HG02870 (cell line): ENCODE measurements around the gene ETV4.

Experiments used
- ATAC-seq: cut with Tn5 transposase; IDR thresholded peaks from one replicate; pipeline ENCODE4 v1.9.1; 2021; ENCODE audit warnings: mild to moderate bottlenecking, moderate library complexity; ENCODE audit not compliant: unreplicated experiment

Gene ETV4

DNA sequence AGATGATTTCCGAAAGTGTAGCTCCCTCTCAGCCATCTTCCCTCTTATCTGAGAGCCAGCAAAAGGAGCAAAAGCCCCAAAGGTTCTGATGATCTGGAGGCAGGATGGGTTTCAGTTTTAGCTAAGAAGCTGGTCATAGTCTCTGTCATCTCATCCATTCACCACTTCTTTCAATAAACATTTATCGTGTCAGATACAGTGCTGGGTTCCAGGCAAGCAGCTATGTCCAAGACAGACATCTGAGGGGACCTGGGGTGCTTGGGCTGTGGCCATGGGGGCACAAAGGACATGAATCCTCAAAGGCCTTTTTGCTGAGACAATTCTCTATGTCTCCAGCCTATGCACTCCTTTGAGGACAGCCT is 1.0 kb upstream of the ETV4 start:
- no peak for ATAC-seq

GRCh38 chr17:43545383-43545632 is 832 bp downstream of the ETV4 start:
- no peak for ATAC-seq

- no peak for ATAC-seq
These were observed 2.2 kb downstream of the ETV4 start for GRCh38 chr17:43543771-43544575.

DNA sequence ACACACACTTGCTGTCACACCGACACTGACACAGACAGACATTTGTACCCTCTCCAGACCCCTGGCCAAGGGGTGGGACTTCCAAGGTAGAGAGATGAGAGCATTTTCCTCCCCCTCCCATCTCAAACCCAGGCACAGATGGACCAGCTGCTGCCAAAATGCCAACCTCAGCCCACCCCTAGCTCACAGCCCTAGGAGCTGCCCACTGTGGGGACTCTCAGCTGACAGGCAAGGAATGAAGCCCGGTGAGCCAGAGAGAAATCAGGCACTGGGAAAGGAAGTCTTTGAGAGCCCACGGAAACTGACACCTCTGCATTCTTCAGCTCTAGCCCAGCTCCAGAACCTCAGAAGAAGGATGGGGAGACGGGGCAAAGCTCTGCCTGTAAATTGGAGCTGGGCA is 2.8 kb downstream of the ETV4 start:
- no peak for ATAC-seq

- no peak for ATAC-seq
These were observed 3.3 kb downstream of the ETV4 start for GRCh38 chr17:43542859-43543258.

DNA sequence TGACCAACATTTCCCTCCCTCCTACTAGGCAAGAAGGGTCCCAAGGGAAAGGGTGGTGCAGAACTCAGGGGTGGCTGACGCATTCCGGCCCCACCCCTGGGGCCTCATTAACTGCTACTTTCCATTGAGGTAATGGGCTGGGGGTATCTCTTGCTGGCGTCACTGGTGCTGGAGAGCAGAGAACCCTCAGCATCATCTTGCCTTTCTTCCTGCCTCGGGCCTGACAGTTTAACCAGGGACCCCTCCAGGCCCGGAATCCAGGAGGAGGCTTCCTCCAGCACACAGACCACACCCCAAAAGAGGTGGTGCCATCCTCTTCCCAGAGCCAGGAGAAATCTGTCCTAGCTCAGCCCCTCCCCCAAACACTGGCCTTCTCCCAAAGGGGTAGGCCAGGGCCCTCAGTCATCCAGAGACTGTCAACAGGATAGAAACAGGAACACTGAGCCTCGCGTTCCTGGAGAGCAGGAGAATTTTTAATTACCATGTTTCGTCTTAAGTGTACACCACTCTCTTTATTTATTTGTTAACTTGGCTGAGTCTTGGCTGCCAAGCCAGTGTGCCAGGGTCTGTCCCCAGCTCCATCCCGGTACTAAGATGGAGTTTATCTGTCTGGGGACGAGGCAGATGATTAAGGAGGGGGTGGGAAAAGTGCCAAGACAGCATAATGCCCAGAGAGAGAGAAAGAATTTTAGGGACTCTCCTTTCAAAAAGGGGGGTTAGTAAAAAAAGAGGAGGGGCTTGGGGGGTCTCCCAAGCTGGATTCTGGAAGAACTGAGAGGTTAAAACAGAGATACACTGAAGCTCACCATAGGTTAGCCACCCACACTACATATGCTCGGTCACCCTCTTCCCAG is 5.1 kb downstream of the ETV4 start:
- ATAC-seq = no peak

GRCh38 chr17:43536236-43536992 is 9.7 kb downstream of the ETV4 start:
- ATAC-seq = no peak

DNA sequence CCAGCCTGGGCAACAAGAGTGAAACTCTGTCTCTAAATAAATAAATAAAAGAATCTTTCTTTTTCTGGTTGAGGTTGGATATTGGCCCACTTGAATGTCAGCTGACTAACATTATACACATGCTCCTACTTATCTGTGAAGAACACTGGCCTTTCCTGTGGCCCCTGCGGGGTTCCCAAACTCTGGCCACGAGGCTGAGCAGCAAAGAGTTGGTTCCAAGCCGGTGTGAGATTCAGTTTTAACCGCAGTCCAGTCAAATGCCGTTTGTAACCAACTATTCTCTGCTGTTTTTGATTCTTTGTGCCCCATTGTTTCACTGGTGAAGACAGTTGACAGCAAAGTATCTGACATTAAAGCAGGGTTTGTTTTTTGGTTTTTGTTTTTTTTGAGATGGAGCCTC is 11.2 kb downstream of the ETV4 start:
- no peak for ATAC-seq

- ATAC-seq = no peak
These were observed 12.4 kb downstream of the ETV4 start for GRCh38 chr17:43533699-43534098.

GRCh38 chr17:43532581-43532980 is 13.6 kb downstream of the ETV4 start:
- ATAC-seq = no peak

DNA sequence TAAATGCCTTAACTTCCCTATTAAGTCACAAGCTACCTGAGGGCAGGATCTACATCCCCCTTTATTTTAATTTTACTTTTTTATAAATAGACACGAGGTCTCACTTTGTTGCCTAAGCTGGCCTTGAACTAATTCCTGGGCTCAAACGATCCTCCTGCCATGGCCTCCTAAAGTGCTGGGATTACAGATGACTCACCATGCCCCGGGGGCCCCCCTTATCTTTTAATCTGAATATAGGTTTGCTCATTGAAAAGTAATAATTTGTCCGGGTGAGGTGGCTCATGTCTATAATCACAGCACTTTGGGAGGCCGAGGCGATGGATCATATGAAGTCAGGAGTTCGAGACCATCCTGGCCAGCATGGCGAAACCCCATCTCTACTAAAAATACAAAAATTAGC is 14.2 kb downstream of the ETV4 start:
- no peak for ATAC-seq

DNA sequence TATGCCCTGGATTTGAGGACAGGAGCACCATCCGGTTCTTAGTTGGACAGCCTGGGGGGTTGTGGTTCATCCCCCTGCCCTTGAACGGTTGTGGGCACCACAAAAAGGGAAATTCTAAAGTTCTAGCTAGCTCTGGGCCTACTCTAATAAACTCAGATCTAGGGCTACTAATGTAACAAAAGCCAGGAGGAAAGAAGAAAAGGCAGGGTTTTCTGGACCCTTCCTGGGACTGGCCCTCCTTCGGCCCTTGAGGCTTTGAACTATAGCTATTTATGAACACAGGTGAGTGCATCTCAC is 15.1 kb downstream of the ETV4 start:
- ATAC-seq = no peak

DNA sequence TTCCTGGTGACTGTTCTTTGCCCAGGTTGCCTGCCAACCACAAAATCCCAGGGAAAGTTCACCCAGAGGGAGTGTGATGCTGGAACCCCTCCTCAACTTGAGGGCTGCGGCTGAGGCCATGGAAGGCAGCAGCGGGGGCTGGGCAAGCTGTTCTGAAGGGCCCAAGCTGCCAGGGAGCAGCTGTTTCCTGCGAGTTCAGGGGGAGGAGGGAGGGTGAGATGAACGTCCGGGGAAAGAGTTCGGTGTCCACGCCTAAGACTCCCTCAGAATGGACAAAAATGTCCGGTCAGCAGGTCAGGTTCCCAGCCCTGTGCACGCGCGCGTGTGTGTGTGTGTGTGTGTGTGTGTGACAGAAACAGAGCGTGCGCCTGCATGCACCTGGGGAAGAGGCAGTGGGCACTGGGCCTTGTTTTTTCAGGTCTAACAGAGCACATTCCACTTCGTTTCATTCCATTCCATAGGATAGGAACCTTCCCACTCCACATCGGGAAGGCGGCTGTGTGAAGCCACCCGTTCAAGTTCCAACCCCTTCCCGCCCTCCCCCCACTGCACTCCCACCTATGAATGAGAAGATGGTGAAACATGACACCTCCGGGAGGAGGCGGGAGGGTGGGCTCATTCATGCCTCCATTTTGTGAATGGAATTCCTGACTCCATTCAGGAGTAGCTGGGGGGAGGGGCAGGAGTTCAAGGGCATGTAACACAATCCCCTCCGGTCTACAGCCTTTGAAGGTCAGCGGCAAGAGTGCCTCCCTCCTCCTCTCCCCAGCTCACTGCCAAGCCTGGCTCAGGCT is 15.7 kb downstream of the ETV4 start:
- ATAC-seq = no peak

- ATAC-seq = no peak
These were observed 16.2 kb downstream of the ETV4 start for GRCh38 chr17:43529947-43530287.

DNA sequence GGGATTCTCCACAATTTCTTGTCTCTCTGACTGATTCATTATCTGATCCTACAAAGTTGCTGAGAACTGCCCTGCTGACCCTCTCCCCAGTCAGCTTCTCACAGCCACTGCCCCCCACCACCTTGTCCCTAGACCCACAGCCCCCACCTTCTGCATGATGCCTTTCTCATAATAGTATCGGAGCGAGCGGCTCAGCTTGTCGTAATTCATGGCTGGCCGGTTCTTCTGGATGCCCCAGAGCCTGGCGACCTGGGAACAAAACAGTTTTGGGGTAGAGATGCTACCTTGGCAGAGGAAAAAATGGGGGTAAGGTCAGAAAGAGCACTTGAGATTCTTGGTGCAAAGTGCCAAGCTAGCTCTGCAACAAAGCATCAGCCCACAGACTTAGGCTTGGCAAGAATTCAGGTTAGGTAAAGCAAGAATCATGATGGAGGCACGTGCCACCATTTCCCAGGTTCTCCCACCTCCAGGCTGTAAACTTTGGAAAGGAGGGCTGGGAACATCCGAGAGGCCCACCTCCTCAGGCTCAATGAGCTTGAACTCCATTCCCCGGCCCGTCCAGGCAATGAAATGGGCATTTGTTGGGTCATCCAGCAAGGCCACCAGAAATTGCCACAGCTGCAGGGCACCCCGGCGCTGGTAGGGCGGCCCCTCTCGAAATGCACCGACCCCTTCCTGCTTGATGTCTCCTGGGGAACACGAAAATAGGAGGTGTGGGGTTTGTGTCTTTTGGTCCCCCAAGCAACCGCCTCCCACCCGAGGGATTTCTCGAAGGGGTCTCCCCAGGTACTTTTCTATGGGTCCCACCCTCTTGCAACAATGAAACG is 16.9 kb downstream of the ETV4 start:
- ATAC-seq = no peak

DNA sequence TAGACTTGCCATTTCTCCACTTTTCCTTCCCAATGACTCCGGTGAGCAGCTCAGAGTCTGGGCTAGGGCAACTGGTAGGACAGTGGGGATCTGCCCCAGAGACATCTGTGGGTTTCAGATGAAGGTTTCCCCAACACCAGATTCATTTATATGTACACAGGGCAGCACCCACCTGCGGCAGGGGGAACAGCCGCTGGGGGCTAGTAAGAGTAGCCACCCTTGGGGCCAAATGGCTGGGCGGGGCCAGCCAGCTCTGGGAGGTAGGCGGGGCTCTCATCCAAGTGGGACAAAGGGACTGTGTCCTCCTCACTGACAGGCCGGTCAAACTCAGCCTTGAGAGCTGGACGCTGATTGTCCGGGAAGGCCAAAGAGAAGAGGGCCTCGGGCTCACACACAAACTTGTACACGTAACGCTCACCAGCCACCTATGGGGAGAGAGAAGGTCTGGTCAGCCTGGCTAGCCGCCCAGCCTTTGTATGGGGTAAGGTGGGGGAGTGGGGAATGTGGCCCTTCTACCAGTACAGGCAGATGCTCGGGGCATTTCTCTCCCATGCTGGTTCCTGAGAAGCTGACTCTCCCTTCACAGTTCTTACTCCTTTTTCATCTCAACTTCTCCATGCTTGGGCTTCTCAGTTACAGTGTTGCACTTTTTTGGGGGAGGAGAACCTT is 17.7 kb downstream of the ETV4 start:
- no peak for ATAC-seq

DNA sequence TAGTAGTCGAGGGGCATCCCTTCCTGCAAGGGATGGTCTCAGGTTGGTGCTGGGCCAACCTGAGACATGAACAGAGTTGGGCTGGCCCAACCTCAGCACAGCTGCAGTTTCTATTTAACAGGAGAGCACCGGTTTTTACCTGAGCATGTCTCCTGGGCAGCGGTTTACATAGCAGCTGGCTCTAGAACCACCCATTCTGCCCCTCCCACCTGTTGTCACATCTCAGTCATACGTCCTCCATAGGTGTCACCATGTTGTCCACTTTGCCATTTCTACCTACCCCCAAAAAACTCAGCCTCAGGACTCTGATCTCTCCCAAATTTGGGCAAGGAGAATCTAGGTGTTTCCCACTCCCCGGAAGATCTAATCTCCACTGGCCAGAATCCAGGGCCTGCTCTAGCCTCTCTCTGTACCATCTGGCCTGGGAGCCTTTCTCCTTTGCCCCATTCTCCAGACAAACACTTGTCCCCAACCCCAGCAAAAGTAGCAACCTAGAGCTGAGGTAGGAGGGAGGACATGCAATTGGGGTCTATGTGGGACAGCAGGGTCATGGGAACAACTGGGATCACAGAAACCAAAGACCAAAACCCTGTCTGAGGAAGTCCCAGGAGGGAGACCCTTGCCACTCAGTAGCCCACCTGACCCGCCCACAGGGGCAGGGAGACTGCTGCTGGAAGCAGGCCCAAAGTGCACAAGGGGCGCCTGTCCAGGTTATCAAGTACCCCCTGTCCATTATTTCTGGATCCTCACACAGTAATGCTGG is 19.1 kb downstream of the ETV4 start:
- no peak for ATAC-seq

DNA sequence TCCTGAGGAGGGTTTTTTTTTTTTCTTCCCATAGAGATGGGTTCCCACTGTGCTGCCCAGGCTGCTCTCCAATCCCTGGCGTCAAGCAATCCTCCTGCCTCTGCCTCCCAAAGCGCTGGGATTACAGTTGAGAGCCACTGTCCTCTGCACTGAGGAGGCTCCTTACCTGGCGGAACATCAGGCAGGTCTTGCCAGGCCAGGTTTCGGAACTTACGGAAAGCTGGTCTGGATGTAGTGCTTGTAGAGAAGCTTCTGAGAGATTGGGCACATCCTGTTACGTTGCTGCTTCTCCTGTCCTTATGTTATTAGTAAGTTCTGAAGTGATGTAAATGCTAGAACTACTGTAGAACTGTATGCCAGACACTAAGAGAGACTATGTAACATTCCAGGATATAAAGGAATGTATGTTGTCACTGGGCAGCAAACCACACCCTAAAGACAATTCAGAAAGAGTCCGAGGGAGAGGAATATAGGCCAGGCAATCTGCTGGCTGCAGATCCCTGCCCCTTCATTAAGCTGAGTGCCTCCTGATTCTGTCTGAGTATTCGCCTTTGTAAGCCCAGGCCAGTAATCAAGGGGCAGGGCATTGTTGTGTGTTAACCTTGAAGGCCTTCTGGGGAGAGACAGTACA is 21.1 kb downstream of the ETV4 start:
- ATAC-seq = no peak

DNA sequence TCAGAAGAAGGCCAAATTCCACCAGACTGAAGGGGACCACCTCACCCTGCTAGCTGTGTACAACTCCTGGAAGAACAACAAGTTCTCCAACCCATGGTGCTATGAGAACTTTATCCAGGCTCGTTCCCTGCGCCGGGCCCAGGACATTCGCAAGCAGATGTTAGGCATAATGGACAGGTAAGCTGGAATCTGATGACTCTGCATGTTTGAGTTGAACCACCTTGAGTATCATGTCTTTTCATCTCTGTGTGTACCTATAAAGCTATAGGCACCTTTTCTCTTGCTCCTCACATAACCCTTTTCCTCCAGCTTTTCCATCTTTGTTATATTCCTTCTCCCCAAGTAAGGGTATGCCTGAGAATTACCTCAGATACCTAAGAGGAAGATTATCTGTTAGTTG is 24.8 kb downstream of the ETV4 start:
- ATAC-seq = no peak
